ENCODE measurements around the gene IL1RN.

Gene IL1RN

GRCh38 chr2:113160962-113161361 is 33.6 kb downstream of the IL1RN start:
- no peaks in the 10 kb centered on the region; the same call in 1 of the 2 replicates for H3K4me1 ChIP-seq
- in situ Hi-C loops (cut with MboI; ENCODE audit: low sequenced_read_pairs), result no loop called here
- DNase-seq (ENCODE audit: low spot score in 2 of 2), result no peak
- H3K4me3 ChIP-seq, result no peak overlapping the region
- no peaks in the 10 kb centered on the region for H3K9me3 ChIP-seq
- H3K27me3 ChIP-seq (ENCODE audit: low read depth), result 0 out of 2 replicates have a peak, but pooled peaks cover 4% of the 10 kb centered on the region
- no peaks in the 10 kb centered on the region for H3K36me3 ChIP-seq (replicated peaks)

- Histone ChIP-seq H3K9me3 (no peaks in the 10 kb centered on the region), H3K4me1 (no peaks in the 10 kb centered on the region; the same call in 1 of the 2 replicates), H3K27me3 (ENCODE audit: low read depth) (no peaks in the 10 kb centered on the region), H3K4me3 (no peak overlapping the region), H3K36me3 (replicated peaks) (no peaks in the 10 kb centered on the region)
- DNase-seq (ENCODE audit: low spot score in 2 of 2), result no peak
- in situ Hi-C loops (cut with MboI; ENCODE audit: low sequenced_read_pairs), result no loop called here
These were observed 34.8 kb downstream of the IL1RN start for GRCh38 chr2:113162173-113162572.

GRCh38 chr2:113162869-113163268 is 35.5 kb downstream of the IL1RN start:
- H3K4me1 ChIP-seq, result no peaks in the 10 kb centered on the region; the same call in 1 of the 2 replicates
- H3K9me3 ChIP-seq, result no peaks in the 10 kb centered on the region
- H3K36me3 ChIP-seq (replicated peaks), result no peaks in the 10 kb centered on the region
- no peak for DNase-seq (ENCODE audit: low spot score in 2 of 2)
- H3K4me3 ChIP-seq, result no peak overlapping the region
- in situ Hi-C loops (cut with MboI; ENCODE audit: low sequenced_read_pairs), result no loop called here
- H3K27me3 ChIP-seq (ENCODE audit: low read depth), result no peaks in the 10 kb centered on the region

GRCh38 chr2:113164215-113164929 is 37.0 kb downstream of the IL1RN start:
- Histone ChIP-seq H3K4me1 (no peaks in the 10 kb centered on the region; the same call in 1 of the 2 replicates), H3K27me3 (ENCODE audit: low read depth) (no peaks in the 10 kb centered on the region), H3K4me3 (no peak overlapping the region), H3K36me3 (replicated peaks) (no peaks in the 10 kb centered on the region), H3K9me3 (no peaks in the 10 kb centered on the region)
- in situ Hi-C loops (cut with MboI; ENCODE audit: low sequenced_read_pairs), result no loop called here
- no peak for DNase-seq (ENCODE audit: low spot score in 2 of 2)

- Histone ChIP-seq H3K36me3 (replicated peaks) (no peaks in the 10 kb centered on the region), H3K4me3 (no peak overlapping the region), H3K9me3 (no peaks in the 10 kb centered on the region), H3K4me1 (no peaks in the 10 kb centered on the region; the same call in 1 of the 2 replicates), H3K27me3 (ENCODE audit: low read depth) (no peaks in the 10 kb centered on the region)
- in situ Hi-C loops (cut with MboI; ENCODE audit: low sequenced_read_pairs), result no loop called here
- no peak for DNase-seq (ENCODE audit: low spot score in 2 of 2)
These were observed 37.7 kb downstream of the IL1RN start for GRCh38 chr2:113164930-113165585.

- in situ Hi-C loops (cut with MboI; ENCODE audit: low sequenced_read_pairs), result no loop called here
- Histone ChIP-seq H3K9me3 (no peaks in the 10 kb centered on the region), H3K4me1 (no peaks in the 10 kb centered on the region; the same call in 1 of the 2 replicates), H3K4me3 (no peak overlapping the region), H3K36me3 (replicated peaks) (no peaks in the 10 kb centered on the region), H3K27me3 (ENCODE audit: low read depth) (no peaks in the 10 kb centered on the region)
- no peak for DNase-seq (ENCODE audit: low spot score in 2 of 2)
These were observed 38.8 kb downstream of the IL1RN start for GRCh38 chr2:113166187-113166645.

GRCh38 chr2:113167115-113167932 is 39.9 kb downstream of the IL1RN start:
- no peak overlapping the region for H3K4me3 ChIP-seq
- no peaks in the 10 kb centered on the region for H3K9me3 ChIP-seq
- H3K27me3 ChIP-seq (ENCODE audit: low read depth), result no peaks in the 10 kb centered on the region
- no peaks in the 10 kb centered on the region for H3K36me3 ChIP-seq (replicated peaks)
- in situ Hi-C loops (cut with MboI; ENCODE audit: low sequenced_read_pairs), result no loop called here
- DNase-seq (ENCODE audit: low spot score in 2 of 2), result no peak
- no peaks in the 10 kb centered on the region; the same call in 1 of the 2 replicates for H3K4me1 ChIP-seq

- no peak for DNase-seq (ENCODE audit: low spot score in 2 of 2)
- H3K4me1 ChIP-seq, result no peaks in the 10 kb centered on the region; the same call in 1 of the 2 replicates
- H3K9me3 ChIP-seq, result no peaks in the 10 kb centered on the region
- H3K27me3 ChIP-seq (ENCODE audit: low read depth), result no peaks in the 10 kb centered on the region
- no peak overlapping the region for H3K4me3 ChIP-seq
- in situ Hi-C loops (cut with MboI; ENCODE audit: low sequenced_read_pairs), result no loop called here
- H3K36me3 ChIP-seq (replicated peaks), result no peaks in the 10 kb centered on the region
These were observed 40.6 kb downstream of the IL1RN start for GRCh38 chr2:113167962-113168340.

- H3K4me3 ChIP-seq, result no peak overlapping the region
- no peaks in the 10 kb centered on the region for H3K9me3 ChIP-seq
- no peaks in the 10 kb centered on the region for H3K27me3 ChIP-seq (ENCODE audit: low read depth)
- DNase-seq (ENCODE audit: low spot score in 2 of 2), result no peak
- in situ Hi-C loops (cut with MboI; ENCODE audit: low sequenced_read_pairs), result no loop called here
- H3K36me3 ChIP-seq (replicated peaks), result no peaks in the 10 kb centered on the region
- no peaks in the 10 kb centered on the region; the same call in 1 of the 2 replicates for H3K4me1 ChIP-seq
These were observed 41.7 kb downstream of the IL1RN start for GRCh38 chr2:113169002-113169530.

- no peak for DNase-seq (ENCODE audit: low spot score in 2 of 2)
- Histone ChIP-seq H3K9me3 (no peaks in the 10 kb centered on the region), H3K4me3 (no peak overlapping the region), H3K27me3 (ENCODE audit: low read depth) (no peaks in the 10 kb centered on the region), H3K4me1 (no peaks in the 10 kb centered on the region; the same call in 1 of the 2 replicates), H3K36me3 (replicated peaks) (no peaks in the 10 kb centered on the region)
- in situ Hi-C loops (cut with MboI; ENCODE audit: low sequenced_read_pairs), result no loop called here
These were observed 42.2 kb downstream of the IL1RN start for GRCh38 chr2:113169586-113169985.

- H3K36me3 ChIP-seq (replicated peaks), result no peaks in the 10 kb centered on the region
- in situ Hi-C loops (cut with MboI; ENCODE audit: low sequenced_read_pairs), result no loop called here
- no peaks in the 10 kb centered on the region for H3K27me3 ChIP-seq (ENCODE audit: low read depth)
- H3K4me1 ChIP-seq, result no peaks in the 10 kb centered on the region
- DNase-seq (ENCODE audit: low spot score in 2 of 2), result no peak
- H3K9me3 ChIP-seq, result no peaks in the 10 kb centered on the region
- no peak overlapping the region for H3K4me3 ChIP-seq
These were observed 44.1 kb downstream of the IL1RN start for GRCh38 chr2:113171334-113172075.

GRCh38 chr2:113172721-113173541 is 45.5 kb downstream of the IL1RN start:
- in situ Hi-C loops (cut with MboI; ENCODE audit: low sequenced_read_pairs), result no loop called here
- Histone ChIP-seq H3K4me1 (no peaks in the 10 kb centered on the region), H3K27me3 (ENCODE audit: low read depth) (no peaks in the 10 kb centered on the region), H3K4me3 (no peak overlapping the region), H3K9me3 (no peaks in the 10 kb centered on the region), H3K36me3 (replicated peaks) (no peaks in the 10 kb centered on the region)
- no peak for DNase-seq (ENCODE audit: low spot score in 2 of 2)

Data from HAP-1 (cell line).